Lung (tissue), 12 donors: ENCODE data around the gene RSPH4A. TPM values are rescaled to one million over a fixed set of nuclear protein-coding genes. Genes with fewer than 3 reads are reported as not detected.

Experiments used
- ATAC-seq: fragments of 200-7000 bp; cut with Tn5 transposase; one replicate; pipeline ENCODE4 v1.9.1; 2020; ENCODE audit warnings: moderate number of reproducible peaks; ENCODE audit not compliant: insufficient read depth, low FRiP score
- DNase-seq, 3 donors: peaks; one replicate each; pipeline ENCODE4 v3.0.0-alpha.2; 2013 to 2017
- H3K27ac ChIP-seq, 2 donors: one replicate each; pipeline ENCODE4 v1.5.1; 2013; ENCODE audit warnings: mild to moderate bottlenecking in 2 of 2, moderate library complexity in 2 of 2, control low read depth in 1 of 2, inconsistent platforms in 1 of 2, low read depth in 1 of 2, low read length in 1 of 2
- H3K27me3 ChIP-seq, 3 donors: one replicate each; pipeline ENCODE4 v1.5.1; 2013; ENCODE audit warnings: low read length in 2 of 3; ENCODE audit not compliant: control insufficient read depth in 3 of 3, insufficient read depth in 3 of 3
- H3K36me3 ChIP-seq, 4 donors: one replicate each; pipeline ENCODE4 v1.5.1; 2013; ENCODE audit warnings: low read length in 4 of 4, mild to moderate bottlenecking in 1 of 4, moderate library complexity in 1 of 4; ENCODE audit not compliant: control insufficient read depth in 4 of 4, insufficient read depth in 4 of 4
- H3K4me1 ChIP-seq, 5 donors: one replicate each; pipeline ENCODE4 v1.5.1; 2013; ENCODE audit warnings: low read length in 5 of 5, mild to moderate bottlenecking in 2 of 5, moderate library complexity in 1 of 5; ENCODE audit not compliant: control insufficient read depth in 5 of 5, insufficient read depth in 5 of 5
- H3K4me3 ChIP-seq: one replicate; pipeline ENCODE4 v1.5.1; 2013; ENCODE audit warnings: mild to moderate bottlenecking, control low read depth, moderate library complexity
- H3K9ac ChIP-seq, 2 donors: one replicate each; pipeline ENCODE4 v1.5.1; 2013; ENCODE audit warnings: low read length in 2 of 2, control low read depth in 1 of 2; ENCODE audit not compliant: insufficient read depth in 1 of 2
- H3K9me3 ChIP-seq, 4 donors: one replicate each; pipeline ENCODE4 v1.5.1; 2013; ENCODE audit warnings: low read length in 3 of 4, mild to moderate bottlenecking in 1 of 4, moderate library complexity in 1 of 4; ENCODE audit not compliant: control insufficient read depth in 4 of 4, insufficient read depth in 3 of 4
- WGBS, 2 donors: extraction: QIAGEN DNeasy Blood & Tissue Kit; methylation state at CpG; one replicate each; pipeline ENCODE4 v1.1.7; 2013; 5-methylcytosine and 5-hydroxymethylcytosine counted together
- polyA plus RNA-seq, 2 donors: library from polyadenylated mRNA; stranded (reverse); fragments of 200-250 nt; gene quantifications; one replicate each; pipeline ENCODE4 v1.2.1, GENCODE V29; 2013
- total RNA-seq, 2 donors: library from RNA; depleted of rRNA in 1 of 2; stranded (reverse); fragments of >200 nt in 1 of 2; gene quantifications; one replicate each; pipeline ENCODE4 v1.2.1, GENCODE V29; 2014 to 2021
- TF ChIP-seq, protein P1 (sequence below): IDR thresholded peaks from 2 replicates; pipeline ENCODE4 v1.5.1; 2012; ENCODE audit warnings: mild to moderate bottlenecking; ENCODE audit errors: control extremely low read depth, extremely low read depth
- donor health status: control.
- donor health status: control.
- donor health status: Bipolar disorder and iron deficiency.
- donor health status: healthy.
- donor health status: DM: yes; HTN: yes; CAD: no.

Gene RSPH4A
- total and polyA plus RNA-seq, 4 donors = 5.4 to 46.1 (median 14.8) TPM

DNA sequence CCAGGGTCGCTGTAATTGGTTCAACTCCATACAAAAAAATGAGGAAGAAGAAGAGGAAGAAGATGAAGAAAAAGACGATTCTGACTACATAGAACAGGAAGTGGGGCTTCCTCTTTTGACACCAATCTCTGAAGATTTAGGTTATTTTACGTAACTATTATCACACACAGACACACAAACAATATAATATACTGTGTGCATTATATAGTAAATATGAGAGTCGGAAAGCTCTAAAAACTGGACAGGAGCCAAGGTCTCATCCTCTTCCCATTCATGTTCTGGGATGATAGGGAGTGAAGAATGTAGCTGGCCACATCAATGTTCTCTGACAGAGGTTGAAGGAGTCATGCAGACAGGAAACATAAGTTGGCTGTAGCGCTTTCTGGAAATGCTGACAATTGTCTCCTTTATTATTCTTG is 13.3 kb downstream of the RSPH4A start:
- H3K4me1 ChIP-seq = peaks cover 0 to 10% (median 0%) of the 10 kb centered on the region in 5 donors
- 22 to 45% methylated on average over 5 of the region's 5 CpGs for WGBS, 2 donors
- TF ChIP-seq, protein P1, sequence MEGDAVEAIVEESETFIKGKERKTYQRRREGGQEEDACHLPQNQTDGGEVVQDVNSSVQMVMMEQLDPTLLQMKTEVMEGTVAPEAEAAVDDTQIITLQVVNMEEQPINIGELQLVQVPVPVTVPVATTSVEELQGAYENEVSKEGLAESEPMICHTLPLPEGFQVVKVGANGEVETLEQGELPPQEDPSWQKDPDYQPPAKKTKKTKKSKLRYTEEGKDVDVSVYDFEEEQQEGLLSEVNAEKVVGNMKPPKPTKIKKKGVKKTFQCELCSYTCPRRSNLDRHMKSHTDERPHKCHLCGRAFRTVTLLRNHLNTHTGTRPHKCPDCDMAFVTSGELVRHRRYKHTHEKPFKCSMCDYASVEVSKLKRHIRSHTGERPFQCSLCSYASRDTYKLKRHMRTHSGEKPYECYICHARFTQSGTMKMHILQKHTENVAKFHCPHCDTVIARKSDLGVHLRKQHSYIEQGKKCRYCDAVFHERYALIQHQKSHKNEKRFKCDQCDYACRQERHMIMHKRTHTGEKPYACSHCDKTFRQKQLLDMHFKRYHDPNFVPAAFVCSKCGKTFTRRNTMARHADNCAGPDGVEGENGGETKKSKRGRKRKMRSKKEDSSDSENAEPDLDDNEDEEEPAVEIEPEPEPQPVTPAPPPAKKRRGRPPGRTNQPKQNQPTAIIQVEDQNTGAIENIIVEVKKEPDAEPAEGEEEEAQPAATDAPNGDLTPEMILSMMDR = no peak
- DNase-seq (peak; percentile 21 to 73 (median 57)), ATAC-seq (no peak)
- no peak overlapping the region for H3K4me3 ChIP-seq
- no peaks in the 10 kb centered on the region for H3K9me3 ChIP-seq
- no peak overlapping the region for H3K9ac ChIP-seq
- H3K27ac ChIP-seq = no peak overlapping the region
- H3K27me3 ChIP-seq = no peaks in the 10 kb centered on the region
- peaks cover 3 to 15% (median 7%) of the 10 kb centered on the region in 4 donors for H3K36me3 ChIP-seq

DNA sequence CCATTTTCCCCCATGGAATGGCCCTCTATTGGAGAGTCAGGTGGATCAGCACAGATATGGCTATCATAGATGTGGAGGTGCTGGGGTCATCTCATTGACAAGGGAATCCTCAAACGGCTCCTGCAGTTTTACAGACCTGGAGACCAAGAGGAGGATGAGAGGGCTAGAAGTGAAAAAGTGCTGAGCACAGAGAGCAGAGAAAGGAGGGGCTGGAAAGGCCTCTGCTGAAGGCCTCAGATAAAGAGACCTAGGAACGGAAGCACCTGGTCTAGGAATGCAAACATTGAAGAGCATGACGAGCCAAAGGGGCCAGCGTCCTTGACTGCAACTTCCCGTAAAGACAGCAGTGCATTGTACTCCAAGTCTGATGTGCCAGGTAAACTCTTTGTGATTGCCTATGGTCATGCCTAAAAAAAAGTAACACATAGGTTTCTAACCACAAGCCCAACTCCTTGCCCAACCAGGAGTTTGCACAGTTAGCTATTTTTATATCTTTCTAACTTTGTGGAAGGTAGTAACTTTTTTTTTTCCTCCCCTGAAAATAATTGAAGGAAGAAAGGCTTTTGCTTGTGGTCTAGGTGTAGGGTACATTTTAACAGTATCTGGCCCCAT is 15.2 kb downstream of the RSPH4A start:
- WGBS, 2 donors = 32 to 33% methylated on average over 5 of the region's 5 CpGs
- Histone ChIP-seq H3K27ac (no peak overlapping the region), H3K4me1 (peaks cover 0 to 10% (median 0%) of the 10 kb centered on the region in 5 donors), H3K36me3 (peaks cover 3 to 15% (median 7%) of the 10 kb centered on the region in 4 donors), H3K4me3 (no peak overlapping the region), H3K9ac (no peak overlapping the region), H3K27me3 (no peaks in the 10 kb centered on the region), H3K9me3 (no peaks in the 10 kb centered on the region)
- DNase-seq = peak; percentile 47 to 70 (median 56)
- no peak for ATAC-seq
- TF ChIP-seq, protein P1 = no peak

DNA sequence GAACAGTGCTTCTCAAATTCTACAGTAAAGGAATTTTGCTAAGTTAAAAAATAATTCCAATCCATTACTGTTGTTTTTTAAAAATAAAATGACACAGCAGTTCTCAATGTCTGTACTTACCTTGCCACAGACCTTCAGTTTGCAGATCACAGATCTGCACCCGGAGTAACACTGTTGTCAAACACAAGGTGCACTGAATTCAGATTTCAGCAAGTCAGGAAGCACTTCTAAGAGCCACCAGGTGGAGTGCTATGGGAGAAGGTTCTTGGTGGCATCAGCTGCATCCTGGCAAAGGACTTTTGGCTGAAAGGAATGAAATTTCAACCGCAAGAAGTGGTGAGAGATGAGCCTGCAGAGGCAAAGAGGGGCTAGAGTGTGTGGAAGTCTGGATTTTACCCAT is 17.4 kb downstream of the RSPH4A start:
- TF ChIP-seq, protein P1 = no peak
- no peak for ATAC-seq
- H3K9me3 ChIP-seq = no peaks in the 10 kb centered on the region
- H3K4me3 ChIP-seq = no peak overlapping the region
- peaks cover 0 to 10% (median 0%) of the 10 kb centered on the region in 5 donors for H3K4me1 ChIP-seq
- no peak overlapping the region for H3K9ac ChIP-seq
- no peak for DNase-seq
- WGBS, 2 donors = 80 to 87% methylated on average over 2 of the region's 2 CpGs
- H3K27me3 ChIP-seq = no peaks in the 10 kb centered on the region
- peaks cover 3 to 17% (median 7%) of the 10 kb centered on the region in 4 donors for H3K36me3 ChIP-seq
- H3K27ac ChIP-seq = no peak overlapping the region
